Caco-2 (cell line): ENCODE data around the gene ST3GAL3. TPM values are rescaled to one million over a fixed set of nuclear protein-coding genes. Genes with fewer than 3 reads are reported as not detected.

Experiments used
- BruUV-seq: library from RNA; stranded (reverse); fragments of 400-500 nt; replicated peaks from 2 replicates; lab custom pipeline; 2021; lab: Mats Ljungman, UMichigan
- CTCF ChIA-PET: fragments of 300-600 bp; sonication (Branson Sonifier 250); formaldehyde crosslinking; loops from one replicate; lab custom pipeline; 2022; ENCODE audit warnings: antibody characterized with exemption; lab: Charles Lee
- POLR2A ChIA-PET: fragments of 300-600 bp; sonication (Branson Sonifier 250); formaldehyde crosslinking; loops from one replicate; lab custom pipeline; 2022; ENCODE audit warnings: antibody characterized with exemption; lab: Charles Lee
- DNase-seq, 2 experiments: peaks; one replicate each; pipeline versions ENCODE4 v3.0.0 to v3.0.0-alpha.2; 2020 to 2022
- H3K27me3 ChIP-seq: replicated peaks from 2 replicates; pipeline ENCODE4 v1.6.0; 2011; ENCODE audit warnings: low read length; ENCODE audit not compliant: control insufficient read depth, insufficient read depth
- H3K36me3 ChIP-seq: 2 replicates; pipeline ENCODE4 v1.5.1; 2011; ENCODE audit warnings: low read length; ENCODE audit not compliant: control insufficient read depth, insufficient read depth
- H3K4me1 ChIP-seq: fragments of 250-450 bp; sonication (Bioruptor Pico); 2 replicates; pipeline ENCODE4 v1.5.1; 2020; ENCODE audit warnings: mild to moderate bottlenecking
- H3K4me3 ChIP-seq: 2 replicates; pipeline ENCODE4 v1.5.1; 2011; ENCODE audit warnings: low read depth, mild to moderate bottlenecking, control low read depth, low read length
- H3K9me3 ChIP-seq: fragments of 250-450 bp; sonication (Bioruptor Pico); 2 replicates; pipeline ENCODE4 v1.5.1; 2020; ENCODE audit warnings: mild to moderate bottlenecking, moderate library complexity
- H3K27ac Mint-ChIP-seq: one replicate; pipeline ENCODE4 v1.8.0; 2022; ENCODE audit warnings: mixed read lengths; ENCODE audit not compliant: unreplicated experiment
- H3K27me3 Mint-ChIP-seq: one replicate; pipeline ENCODE4 v1.8.0; 2022; ENCODE audit warnings: mixed read lengths; ENCODE audit not compliant: insufficient read depth, unreplicated experiment
- H3K36me3 Mint-ChIP-seq: one replicate; pipeline ENCODE4 v1.8.0; 2022; ENCODE audit warnings: mild to moderate bottlenecking, mixed read lengths; ENCODE audit not compliant: insufficient read depth, unreplicated experiment
- H3K4me1 Mint-ChIP-seq: one replicate; pipeline ENCODE4 v1.8.0; 2022; ENCODE audit warnings: low read depth, mixed read lengths; ENCODE audit not compliant: unreplicated experiment
- H3K4me3 Mint-ChIP-seq: one replicate; pipeline ENCODE4 v1.8.0; 2022; ENCODE audit warnings: mild to moderate bottlenecking, moderate library complexity, mixed read lengths; ENCODE audit not compliant: unreplicated experiment
- H3K9me3 Mint-ChIP-seq: one replicate; pipeline ENCODE4 v1.8.0; 2022; ENCODE audit warnings: mixed read lengths; ENCODE audit not compliant: unreplicated experiment
- intact Hi-C: fragments of 100-400 bp; cut with micrococcal nuclease; formaldehyde crosslinking; loops from one replicate; pipeline ENCODE4 v1.10.0; 2022; ENCODE audit not compliant: unreplicated experiment
- total RNA-seq: library from RNA; stranded (reverse); gene quantifications from 2 replicates; pipeline ENCODE4 v1.2.3, GENCODE V29; 2022
- TF ChIP-seq, protein P1 (sequence below), 2 experiments: fragments of 200-600 bp in 1 of 2; IDR thresholded peaks; 1 replicate in 1 of 2; 2 replicates in 1 of 2; pipeline versions ENCODE4 v1.5.1 to v1.8.0; 2011 to 2022; ENCODE audit warnings: antibody characterized with exemption in 1 of 2, control low read depth in 1 of 2, inconsistent platforms in 1 of 2, low read depth in 1 of 2, low read length in 1 of 2, mild to moderate bottlenecking in 1 of 2, moderate library complexity in 1 of 2; ENCODE audit not compliant: insufficient read depth in 1 of 2, severe bottlenecking in 1 of 2, unreplicated experiment in 1 of 2

Gene ST3GAL3
- total RNA-seq, 1 experiment from 2014 or later, result 5.6 TPM

DNA sequence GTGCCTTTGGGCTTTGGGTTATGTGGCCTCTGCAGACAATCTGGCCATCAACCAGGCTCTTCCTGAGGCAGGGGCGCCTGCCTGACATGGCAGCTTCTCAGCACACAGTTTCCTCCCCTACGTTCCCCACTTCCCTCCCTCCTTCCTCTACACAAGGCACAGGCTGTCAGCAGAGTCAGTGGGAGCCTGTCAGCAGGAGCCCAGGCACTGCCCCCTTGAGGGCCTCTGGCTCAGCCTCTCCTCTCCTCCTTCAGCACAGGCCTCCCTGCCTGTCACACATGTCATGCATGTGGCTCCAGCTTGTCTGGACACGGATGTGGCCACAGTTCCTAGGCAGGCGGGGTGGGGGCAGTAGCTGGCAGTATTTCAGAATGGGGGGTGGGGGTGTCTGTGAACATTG lies 174.1 kb downstream of the ST3GAL3 start:
- Histone ChIP-seq H3K4me1 (no peaks in the 10 kb centered on the region), H3K27me3 (no peaks in the 10 kb centered on the region), H3K9me3 (no peaks in the 10 kb centered on the region), H3K4me3 (no peak overlapping the region), H3K36me3 (no peaks in the 10 kb centered on the region)
- BruUV-seq, result no TSS peak
- Mint-ChIP-seq H3K36me3 (no peaks in the 10 kb centered on the region), H3K27ac (no peak overlapping the region), H3K27me3 (no peaks in the 10 kb centered on the region), H3K4me1 (peaks cover 5% of the 10 kb centered on the region), H3K9me3 (no peaks in the 10 kb centered on the region), H3K4me3 (no peak overlapping the region)
- ChIA-PET CTCF (interaction anchor here (0.6 kb wide), 2 partner anchors 731 to 793 kb away, joined by 3 read pairs; partner anchors contain the start of gene TMEM53), POLR2A (no interaction called here)
- intact Hi-C loops, result no loop called here
- no peak for DNase-seq
- TF ChIP-seq, protein P1, sequence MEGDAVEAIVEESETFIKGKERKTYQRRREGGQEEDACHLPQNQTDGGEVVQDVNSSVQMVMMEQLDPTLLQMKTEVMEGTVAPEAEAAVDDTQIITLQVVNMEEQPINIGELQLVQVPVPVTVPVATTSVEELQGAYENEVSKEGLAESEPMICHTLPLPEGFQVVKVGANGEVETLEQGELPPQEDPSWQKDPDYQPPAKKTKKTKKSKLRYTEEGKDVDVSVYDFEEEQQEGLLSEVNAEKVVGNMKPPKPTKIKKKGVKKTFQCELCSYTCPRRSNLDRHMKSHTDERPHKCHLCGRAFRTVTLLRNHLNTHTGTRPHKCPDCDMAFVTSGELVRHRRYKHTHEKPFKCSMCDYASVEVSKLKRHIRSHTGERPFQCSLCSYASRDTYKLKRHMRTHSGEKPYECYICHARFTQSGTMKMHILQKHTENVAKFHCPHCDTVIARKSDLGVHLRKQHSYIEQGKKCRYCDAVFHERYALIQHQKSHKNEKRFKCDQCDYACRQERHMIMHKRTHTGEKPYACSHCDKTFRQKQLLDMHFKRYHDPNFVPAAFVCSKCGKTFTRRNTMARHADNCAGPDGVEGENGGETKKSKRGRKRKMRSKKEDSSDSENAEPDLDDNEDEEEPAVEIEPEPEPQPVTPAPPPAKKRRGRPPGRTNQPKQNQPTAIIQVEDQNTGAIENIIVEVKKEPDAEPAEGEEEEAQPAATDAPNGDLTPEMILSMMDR (IDR thresholded peaks at IDR 0.05; ENCODE audit: insufficient read depth in 1 of 2, low read depth in 1 of 2, low read length in 1 of 2, severe bottlenecking in 1 of 2, unreplicated experiment in 1 of 2), result peak in 1 of 2 experiments; percentile 6

DNA sequence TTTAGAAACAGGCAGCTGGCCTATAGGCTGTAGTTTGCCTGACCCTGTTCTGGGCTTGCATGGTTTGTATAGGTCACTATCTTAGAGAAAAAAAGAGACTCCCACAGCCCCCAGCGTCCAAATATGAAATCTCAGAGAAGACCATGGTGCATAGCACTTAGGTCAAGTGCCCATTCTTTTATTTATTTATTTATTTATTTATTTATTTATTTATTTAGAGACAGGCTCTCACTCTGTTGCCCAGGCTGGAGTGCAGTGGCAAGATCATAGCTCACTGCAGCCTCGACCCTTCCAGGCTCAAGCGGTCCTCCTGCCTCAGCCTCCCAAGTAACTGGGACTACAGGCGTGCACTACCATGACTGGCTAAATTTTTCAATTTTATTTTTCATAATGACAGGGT lies 175.4 kb downstream of the ST3GAL3 start:
- no TSS peak for BruUV-seq
- intact Hi-C loops, result no loop called here
- H3K27me3 ChIP-seq, result no peaks in the 10 kb centered on the region
- Mint-ChIP-seq H3K4me3 (no peak overlapping the region), H3K36me3 (no peaks in the 10 kb centered on the region), H3K9me3 (no peaks in the 10 kb centered on the region), H3K27ac (no peak overlapping the region), H3K27me3 (no peaks in the 10 kb centered on the region), H3K4me1 (peaks cover 5% of the 10 kb centered on the region)
- no peak for DNase-seq
- H3K4me1 ChIP-seq, result no peaks in the 10 kb centered on the region
- ChIA-PET CTCF (no interaction called here), POLR2A (no interaction called here)
- no peak overlapping the region for H3K4me3 ChIP-seq
- H3K9me3 ChIP-seq, result no peaks in the 10 kb centered on the region
- TF ChIP-seq, protein P1 (IDR thresholded peaks at IDR 0.05; ENCODE audit: insufficient read depth in 1 of 2, low read depth in 1 of 2, low read length in 1 of 2, severe bottlenecking in 1 of 2, unreplicated experiment in 1 of 2), result no peak
- H3K36me3 ChIP-seq, result no peaks in the 10 kb centered on the region

DNA sequence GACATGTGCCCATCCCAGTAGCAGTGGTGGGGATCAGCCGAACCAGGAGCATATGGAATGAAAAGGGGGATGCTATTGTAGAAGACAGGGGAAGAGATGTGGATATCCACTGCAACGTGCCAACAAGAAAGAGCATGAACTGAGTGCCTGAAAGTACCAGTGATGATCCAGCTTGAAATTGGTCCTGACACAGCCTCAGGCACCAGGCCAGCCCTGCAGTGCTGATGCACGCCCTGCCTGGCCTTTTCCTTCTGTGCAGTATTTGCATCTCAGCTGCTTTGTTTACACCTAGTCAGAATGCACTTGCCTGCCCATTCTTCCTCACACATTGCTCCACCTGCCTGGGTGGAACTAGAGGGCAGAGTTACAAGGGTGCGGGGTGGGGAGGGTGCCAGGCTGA lies 176.0 kb downstream of the ST3GAL3 start:
- H3K4me1 Mint-ChIP-seq, result peaks cover 5% of the 10 kb centered on the region
- H3K36me3 ChIP-seq, result no peaks in the 10 kb centered on the region
- H3K9me3 Mint-ChIP-seq, result no peaks in the 10 kb centered on the region
- no TSS peak for BruUV-seq
- H3K9me3 ChIP-seq, result no peaks in the 10 kb centered on the region
- no peak for DNase-seq
- H3K27me3 ChIP-seq, result no peaks in the 10 kb centered on the region
- H3K27ac Mint-ChIP-seq, result no peak overlapping the region
- TF ChIP-seq, protein P1 (IDR thresholded peaks at IDR 0.05; ENCODE audit: insufficient read depth in 1 of 2, low read depth in 1 of 2, low read length in 1 of 2, severe bottlenecking in 1 of 2, unreplicated experiment in 1 of 2), result no peak
- no peaks in the 10 kb centered on the region for H3K4me1 ChIP-seq
- intact Hi-C loops, result no loop called here
- POLR2A ChIA-PET, result no interaction called here
- H3K4me3 ChIP-seq, result no peak overlapping the region
- CTCF ChIA-PET, result no interaction called here
- H3K36me3 Mint-ChIP-seq, result no peaks in the 10 kb centered on the region
- no peaks in the 10 kb centered on the region for H3K27me3 Mint-ChIP-seq
- H3K4me3 Mint-ChIP-seq, result no peak overlapping the region
